Measurements from ENCODE around the gene GNA15.
A peak's percentile ranks its signal among the peaks of the same experiment; 100 is the strongest.
"Not testable (repeated sequence)": the region's sequence is repeated elsewhere in the genome, so short reads cannot be mapped to it uniquely, and the experiment has no call there.

The GNA15 gene, protein sequence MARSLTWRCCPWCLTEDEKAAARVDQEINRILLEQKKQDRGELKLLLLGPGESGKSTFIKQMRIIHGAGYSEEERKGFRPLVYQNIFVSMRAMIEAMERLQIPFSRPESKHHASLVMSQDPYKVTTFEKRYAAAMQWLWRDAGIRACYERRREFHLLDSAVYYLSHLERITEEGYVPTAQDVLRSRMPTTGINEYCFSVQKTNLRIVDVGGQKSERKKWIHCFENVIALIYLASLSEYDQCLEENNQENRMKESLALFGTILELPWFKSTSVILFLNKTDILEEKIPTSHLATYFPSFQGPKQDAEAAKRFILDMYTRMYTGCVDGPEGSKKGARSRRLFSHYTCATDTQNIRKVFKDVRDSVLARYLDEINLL

GRCh38 chr19:3135961-3136683, at the start of gene GNA15:
GNA15 (plus strand) TSS chr19:3136033; CDS start chr19:3136451, 418 bp downstream.
- DNase-seq (ENCODE audit: low spot score), result no peak

DNA sequence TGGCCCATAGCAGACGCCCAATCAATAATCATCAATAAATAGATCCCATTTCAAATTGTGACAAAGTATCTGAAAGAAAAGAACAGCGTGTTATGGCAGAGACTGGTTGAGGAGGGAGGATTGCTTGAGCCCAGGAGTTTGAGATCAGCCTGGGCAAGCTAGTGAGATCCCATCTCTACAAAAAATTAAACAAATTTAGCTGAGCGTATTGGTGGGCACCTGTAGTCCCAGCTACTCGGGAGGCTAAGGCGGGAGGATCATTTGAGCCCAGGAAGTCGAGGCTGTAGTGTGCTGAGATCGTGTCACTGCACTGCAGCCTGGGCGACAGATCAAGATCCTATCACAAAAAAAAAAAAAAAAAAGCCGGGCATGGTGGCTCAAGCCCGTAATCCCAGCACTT, 48.1 kb upstream of the GNA15 start:
- DNase-seq (ENCODE audit: low spot score), result no peak

GRCh38 chr19:3089299-3089855, 46.5 kb upstream of the GNA15 start:
- DNase-seq (ENCODE audit: low spot score), result not testable (repeated sequence)

GRCh38 chr19:3094601-3095440, 41.0 kb upstream of the GNA15 start:
- no peak for DNase-seq (ENCODE audit: low spot score)

DNA sequence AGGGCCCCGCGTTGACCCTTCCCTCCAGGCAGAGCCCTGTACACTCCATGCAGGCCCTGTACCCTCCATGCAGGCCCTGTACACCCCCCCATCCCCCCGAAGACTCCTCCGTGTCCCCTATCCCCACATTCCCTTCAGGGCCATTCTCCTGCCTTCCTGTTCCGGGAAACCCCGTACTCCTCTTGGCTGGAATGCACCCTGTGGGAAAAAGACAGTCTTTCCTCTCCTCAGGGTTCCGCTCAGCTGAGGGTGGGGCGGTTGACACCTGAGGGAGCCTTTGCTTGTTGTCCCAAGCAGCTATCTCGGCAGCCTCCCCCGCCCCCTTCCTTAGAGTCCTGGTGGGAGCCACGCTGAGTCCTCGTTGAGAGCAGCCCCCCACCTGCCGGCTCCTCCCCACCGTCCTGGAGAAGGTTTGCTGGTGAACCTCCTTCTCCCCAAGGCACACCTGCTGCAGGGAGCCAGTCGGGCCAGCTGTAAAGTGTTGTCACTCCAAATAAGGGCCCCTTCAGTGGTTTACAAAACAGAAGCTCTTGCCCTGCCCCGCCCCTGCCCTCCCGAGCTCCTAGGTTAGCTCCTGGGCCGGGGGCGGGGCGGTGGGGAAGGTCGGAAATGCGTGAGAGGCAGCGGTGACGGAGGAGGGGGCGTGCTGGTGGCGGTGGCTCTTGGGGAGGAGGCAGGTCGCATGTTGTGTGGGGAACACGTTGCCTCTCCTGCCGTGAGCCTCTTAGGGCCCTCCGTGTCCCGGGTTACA, 40.2 kb upstream of the GNA15 start:
- DNase-seq (ENCODE audit: low spot score), result no peak

DNA sequence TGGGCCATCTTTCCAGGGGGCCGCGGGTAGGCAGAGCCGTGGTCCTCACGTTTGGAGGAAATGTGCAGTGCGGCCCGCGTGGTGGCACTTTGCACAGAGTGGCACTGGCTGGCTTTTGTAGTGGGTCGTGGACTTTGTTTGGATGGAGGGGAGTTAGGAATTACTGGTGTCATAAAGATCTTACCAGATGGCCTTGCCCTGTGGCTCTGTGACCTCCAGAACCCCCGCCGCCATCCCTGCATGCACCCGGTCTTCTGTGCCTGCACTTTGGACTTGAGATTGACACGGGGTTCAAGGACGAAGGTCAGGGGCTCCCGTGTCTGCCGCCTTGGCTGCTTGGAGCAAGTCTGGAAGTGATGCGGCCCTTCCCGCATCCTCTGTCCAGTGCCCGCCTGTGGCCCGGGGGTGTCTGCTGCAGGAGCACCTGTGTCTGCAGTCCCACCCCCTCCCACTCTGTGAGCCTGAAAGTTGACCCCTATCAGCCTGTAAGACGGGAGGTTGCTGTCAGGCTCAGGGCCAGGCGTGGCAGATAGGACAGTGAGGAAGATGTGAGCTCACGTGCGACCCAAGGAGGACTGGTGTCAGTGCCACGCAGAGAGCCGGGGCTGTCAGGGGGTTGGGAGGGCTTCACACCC, 39.4 kb upstream of the GNA15 start:
- DNase-seq (ENCODE audit: low spot score), result no peak

DNA sequence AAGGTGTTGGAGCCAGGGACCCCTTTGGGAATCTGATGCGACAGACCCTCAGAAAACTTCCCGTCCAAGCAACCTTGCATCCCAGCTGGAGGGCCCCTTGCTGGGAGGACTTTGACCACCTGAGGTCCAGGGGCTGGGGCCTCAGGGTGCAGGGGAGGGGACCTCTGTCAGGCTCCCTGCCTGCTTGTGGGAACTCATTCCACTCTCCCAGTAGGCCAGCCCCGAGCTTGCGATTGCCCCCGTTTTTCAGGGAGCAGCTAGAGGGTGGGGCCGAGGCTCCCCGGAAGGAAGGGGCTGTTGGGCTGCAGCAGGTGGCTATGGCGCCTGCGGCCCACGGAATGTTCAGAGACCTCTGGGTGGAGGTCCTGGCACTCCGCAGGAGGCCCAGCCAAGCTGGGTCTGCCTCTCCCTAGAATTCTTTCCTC, 38.9 kb upstream of the GNA15 start:
- no peak for DNase-seq (ENCODE audit: low spot score)

GRCh38 chr19:3097442-3097871, 38.4 kb upstream of the GNA15 start:
- DNase-seq (ENCODE audit: low spot score), result no peak

- DNase-seq (ENCODE audit: low spot score), result peak; percentile 42
Measured at GRCh38 chr19:3098141-3098514, 37.7 kb upstream of the GNA15 start.

GRCh38 chr19:3098515-3099346, 37.1 kb upstream of the GNA15 start:
- DNase-seq (ENCODE audit: low spot score), result peak; percentile 50

DNA sequence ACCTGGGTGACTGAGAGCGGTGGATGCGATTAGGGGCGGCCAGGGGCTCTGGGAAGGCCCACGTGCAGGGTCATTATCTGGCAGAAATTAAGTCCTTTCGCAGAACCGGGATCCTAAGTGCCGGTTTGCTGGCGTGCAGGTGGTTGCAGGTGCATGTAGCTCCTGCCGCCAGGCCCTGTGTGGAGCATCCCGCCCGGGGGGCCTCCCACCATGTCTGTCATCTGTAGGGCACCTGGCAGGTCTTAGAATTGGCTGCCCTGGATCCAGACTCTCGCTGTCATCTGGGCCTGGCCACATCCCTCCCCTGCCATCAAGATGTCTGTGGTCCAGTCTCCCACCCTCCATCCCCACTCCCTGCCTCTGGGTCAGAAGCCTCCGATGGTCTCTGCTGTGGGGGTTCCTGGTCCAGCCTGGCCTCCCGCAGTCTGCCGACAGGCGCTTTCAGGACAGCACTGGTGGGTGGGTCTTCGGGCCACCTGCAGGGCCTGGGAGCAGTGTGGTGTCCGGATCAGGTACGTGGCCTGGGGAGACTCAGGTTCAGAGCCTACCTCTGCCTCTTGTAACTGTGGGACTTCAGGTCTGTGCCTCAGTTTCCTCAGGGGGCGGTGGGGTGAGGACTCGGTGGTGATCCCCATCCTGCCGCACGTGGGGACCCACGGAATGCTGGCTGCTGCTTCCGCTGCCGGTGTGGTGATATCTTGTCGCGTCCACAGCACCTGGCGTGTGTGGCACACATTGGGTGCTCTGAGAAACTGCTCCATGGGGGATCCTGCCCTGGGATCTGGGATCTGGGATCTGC, 36.3 kb upstream of the GNA15 start:
- no peak for DNase-seq (ENCODE audit: low spot score)

GRCh38 chr19:3100331-3100730, 35.5 kb upstream of the GNA15 start:
- no peak for DNase-seq (ENCODE audit: low spot score)

GRCh38 chr19:3100747-3101730, 34.8 kb upstream of the GNA15 start:
- DNase-seq (ENCODE audit: low spot score), result no peak

- DNase-seq (ENCODE audit: low spot score), result no peak
Measured at GRCh38 chr19:3102239-3103140, 33.3 kb upstream of the GNA15 start.

- DNase-seq (ENCODE audit: low spot score), result no peak
Measured at GRCh38 chr19:3104708-3104983, 31.2 kb upstream of the GNA15 start.

DNA sequence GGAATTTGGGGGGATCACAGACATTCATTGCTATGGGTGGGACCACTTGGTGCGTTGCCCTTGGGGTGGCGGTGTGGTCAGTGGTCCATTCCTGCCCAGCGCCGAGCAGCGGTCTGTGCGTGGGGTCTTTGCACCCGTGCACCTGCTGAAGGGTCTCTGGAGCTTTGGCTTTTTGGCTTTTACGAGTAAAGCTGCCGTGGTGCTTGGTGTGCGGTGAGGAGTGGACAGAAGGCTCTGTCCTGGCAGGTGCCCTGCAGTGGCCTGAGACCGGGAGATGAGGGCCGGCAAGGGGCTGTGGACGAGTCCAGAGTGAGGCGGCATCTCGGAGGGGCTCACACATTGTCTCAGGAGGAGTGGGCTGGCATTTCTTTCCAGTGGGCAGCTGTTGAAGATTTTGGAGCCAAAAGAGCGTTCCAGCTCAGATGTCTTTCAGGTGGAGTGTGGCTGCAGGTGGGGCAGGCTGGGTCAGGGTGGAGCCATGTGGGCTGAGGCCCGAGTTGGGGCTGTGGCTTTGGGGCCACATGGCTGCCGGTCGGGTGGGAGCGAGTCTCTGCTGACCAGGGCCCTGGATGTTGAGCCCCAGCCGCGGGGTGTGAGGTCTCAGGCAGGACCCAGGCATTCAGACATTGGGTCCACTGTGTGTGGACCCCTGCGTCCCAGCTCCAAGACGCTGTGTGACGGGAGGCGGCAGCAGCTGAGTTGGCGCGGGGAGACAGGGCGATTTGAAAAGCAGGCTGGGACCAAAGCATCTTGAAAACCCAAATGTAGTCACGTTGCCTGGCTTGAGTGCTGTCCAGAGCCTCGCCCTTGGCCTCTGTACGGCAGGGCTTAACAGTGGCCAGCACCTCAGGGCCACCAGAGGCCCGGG, 30.0 kb upstream of the GNA15 start:
- DNase-seq (ENCODE audit: low spot score), result no peak
